AG08396 (cell line): ENCODE measurements around the gene TUBGCP2.
A peak's percentile ranks its signal among the peaks of the same experiment; 100 is the strongest.

Experiments
- DNase-seq: peaks from one replicate; pipeline ENCODE4 v3.0.0; 2012; ENCODE audit warnings: low spot score, mixed read lengths

The TUBGCP2 gene

DNA sequence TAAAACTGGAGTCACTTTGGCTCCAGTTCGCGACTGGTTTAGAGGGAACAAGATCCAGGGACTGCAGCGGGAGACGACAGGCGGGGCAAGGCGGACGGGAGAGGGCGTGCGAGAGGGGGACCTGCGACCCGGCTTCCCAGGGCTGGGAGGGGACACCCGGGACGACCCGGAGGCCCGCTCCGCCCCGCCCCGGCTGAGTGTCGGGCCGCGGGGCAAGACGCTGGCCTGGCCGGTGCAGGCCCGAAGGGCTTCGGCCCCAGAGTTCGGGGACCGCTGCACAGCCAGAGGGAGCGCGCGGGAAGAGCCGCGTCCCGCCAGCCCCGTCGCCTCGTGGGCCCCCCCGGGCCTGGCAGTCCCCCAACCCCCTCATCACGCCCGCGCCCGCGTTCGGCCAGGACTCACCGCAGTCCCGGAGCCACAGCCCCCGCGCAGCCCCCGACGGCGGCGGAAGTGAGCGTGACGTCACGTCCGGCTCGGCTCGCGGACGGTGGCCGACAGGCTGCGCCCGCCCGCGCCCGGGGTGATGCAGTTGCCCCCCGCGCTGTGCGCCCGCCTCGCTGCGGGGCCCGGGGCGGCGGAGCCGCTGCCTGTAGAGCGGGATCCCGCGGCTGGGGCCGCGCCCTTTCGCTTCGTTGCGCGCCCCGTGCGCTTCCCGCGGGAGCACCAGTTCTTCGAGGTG is at the start of gene TUBGCP2, which contains the start of gene ZNF511:
TUBGCP2 (minus strand) TSS at position 452 of the 679 bp plus-strand sequence. CDS start 5,931 bp downstream, outside the sequence.
ZNF511 (plus strand) TSS at position 494 of the 679 bp plus-strand sequence; CDS start at position 524, 30 bp downstream.
- DNase-seq = peak; percentile 95

- peak; percentile 96 for DNase-seq
These were observed 48.9 kb upstream of the TUBGCP2 start, which contains the start of gene FUOM for GRCh38 chr10:133357285-133358161. Gene FUOM (minus strand): TSS chr10:133358019. CDS start chr10:133358007, 12 bp downstream.

- no peak for DNase-seq
These were observed 48.0 kb upstream of the TUBGCP2 start for GRCh38 chr10:133356549-133357284.

- no peak for DNase-seq
These were observed 47.3 kb upstream of the TUBGCP2 start for GRCh38 chr10:133355991-133356390.

DNA sequence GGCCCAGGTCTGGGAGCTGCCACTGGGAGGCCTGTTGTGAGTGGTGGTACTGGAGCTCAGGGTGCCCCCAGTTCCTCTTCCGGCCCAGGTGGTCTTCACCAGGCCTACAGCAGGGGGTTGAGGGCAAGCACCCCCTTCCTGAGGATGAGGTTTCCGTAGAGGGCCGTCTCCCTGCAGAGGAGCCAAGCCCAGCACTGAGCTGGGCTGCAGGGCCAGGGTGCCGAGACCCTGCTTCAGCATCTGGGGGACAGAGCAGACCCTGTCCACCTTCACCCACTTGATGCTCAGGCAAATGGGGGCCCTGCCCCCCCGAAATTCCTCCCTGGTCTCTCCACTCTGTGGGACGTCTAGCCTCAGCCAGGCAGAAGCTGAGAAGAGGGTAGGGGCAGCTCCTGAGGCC is 46.6 kb upstream of the TUBGCP2 start:
- no peak for DNase-seq

- DNase-seq = no peak
These were observed 46.1 kb upstream of the TUBGCP2 start for GRCh38 chr10:133354672-133355240.

- DNase-seq = no peak
These were observed 45.4 kb upstream of the TUBGCP2 start for GRCh38 chr10:133353988-133354605.

DNA sequence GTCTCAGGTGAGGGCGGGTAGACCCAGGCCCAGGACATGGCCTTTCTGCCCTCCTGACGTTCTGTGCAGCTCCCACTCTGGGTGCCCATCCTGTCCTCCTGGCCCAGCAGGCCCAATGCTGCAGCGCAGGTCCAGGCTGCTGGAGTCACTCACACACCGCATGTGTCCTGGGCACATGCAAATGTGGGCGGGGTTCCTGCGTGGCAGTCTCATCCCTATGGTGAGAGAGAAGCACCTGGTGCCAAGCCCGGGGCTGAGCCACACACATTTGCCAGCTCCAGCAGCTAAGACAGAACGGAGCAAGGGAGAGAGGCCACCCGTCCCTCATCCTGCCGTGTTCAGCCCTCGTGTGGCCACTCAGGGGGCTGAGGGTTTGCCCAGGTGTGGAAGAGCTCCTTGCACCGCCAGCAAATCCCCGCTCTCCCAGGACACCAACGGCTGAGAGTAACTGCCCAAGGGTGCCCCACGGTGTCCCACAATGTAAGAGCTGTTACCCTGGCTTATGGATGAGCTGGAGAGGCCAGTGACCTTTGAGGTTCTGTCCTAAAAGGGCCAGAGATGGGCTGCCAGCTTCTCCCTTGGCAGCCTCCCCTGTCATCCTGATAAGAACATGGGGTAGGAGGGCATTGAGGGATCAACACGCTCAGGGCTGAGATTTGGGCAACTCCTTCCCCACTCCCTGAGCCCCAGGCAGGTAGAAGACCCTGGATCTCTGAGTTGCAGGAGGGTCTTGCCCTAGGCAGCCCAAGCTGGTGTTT is 44.7 kb upstream of the TUBGCP2 start:
- no peak for DNase-seq

DNA sequence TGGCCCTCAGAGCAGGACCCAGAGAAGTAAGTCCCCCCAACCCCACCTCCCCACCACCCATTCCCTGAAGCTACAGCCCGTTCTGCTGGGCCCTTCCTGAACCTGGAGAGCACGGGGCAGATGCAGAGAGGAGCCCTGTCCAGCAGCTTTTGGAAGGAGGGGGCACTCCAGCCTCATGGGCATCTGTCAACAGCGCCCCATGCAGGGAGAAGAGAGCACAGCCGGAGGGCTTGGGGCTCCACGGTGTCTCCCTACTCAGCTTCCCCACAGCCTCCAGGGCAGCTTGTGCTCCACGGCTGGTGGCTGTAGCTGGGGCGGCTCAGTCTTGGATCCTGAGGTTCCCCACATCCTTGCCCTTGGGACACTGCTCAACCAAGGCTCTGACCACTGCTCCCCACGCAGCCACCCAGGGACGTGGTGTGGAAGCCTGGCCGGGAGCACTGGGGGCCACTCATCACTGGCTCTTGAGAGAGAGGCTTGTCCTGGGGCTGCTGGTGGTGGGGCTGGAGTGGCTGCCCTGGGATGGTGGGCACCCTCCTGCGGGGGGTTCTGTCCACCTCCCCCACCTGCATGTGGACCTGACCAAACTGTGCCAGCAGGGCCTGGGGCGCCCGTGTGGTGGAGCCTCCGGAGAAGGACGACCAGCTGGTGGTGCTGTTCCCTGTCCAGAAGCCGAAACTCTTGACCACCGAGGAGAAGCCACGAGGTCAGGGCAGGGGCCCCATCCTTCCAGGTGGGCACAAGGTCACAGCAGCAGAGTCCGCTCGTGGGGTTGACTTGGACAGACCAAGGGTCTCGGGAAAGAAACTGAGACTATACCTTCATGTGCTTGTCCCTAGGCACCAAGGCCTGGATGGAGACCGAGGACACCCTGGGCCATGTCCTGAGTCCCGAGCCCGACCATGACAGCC is 43.0 kb upstream of the TUBGCP2 start:
- DNase-seq = no peak

- no peak for DNase-seq
These were observed 42.3 kb upstream of the TUBGCP2 start for GRCh38 chr10:133350950-133351329.

DNA sequence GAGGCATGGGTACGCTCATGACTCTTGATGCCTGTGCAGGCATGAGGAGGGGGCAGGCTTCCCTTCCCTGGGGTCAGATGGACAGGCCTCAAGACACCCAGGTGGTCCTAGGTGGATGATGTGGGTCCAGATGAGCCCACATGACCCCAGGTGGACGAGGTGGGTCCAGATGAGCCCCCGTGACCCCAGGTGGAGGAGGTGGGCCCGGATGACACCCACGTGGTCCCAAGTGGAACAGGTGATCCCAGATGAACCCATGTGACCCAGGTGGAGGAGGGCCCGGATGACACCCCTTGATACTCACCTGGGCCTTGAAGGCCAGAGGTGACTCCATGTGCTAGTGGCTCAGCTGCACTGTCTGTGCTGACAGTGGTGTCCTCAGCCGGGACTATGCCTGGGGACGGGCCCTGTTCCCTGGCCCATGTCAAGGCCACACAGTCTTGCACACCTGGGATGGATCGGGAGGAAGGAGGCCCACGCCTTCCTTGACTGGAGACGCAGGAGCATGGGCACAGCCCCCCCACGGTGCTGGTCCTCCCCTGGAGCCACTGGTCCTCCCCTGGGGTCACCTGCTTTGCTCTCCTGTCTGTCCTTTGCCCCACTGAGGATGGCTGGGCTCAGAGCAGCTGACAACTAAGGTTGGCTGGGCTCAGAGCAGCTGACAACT is 41.7 kb upstream of the TUBGCP2 start:
- no peak for DNase-seq

DNA sequence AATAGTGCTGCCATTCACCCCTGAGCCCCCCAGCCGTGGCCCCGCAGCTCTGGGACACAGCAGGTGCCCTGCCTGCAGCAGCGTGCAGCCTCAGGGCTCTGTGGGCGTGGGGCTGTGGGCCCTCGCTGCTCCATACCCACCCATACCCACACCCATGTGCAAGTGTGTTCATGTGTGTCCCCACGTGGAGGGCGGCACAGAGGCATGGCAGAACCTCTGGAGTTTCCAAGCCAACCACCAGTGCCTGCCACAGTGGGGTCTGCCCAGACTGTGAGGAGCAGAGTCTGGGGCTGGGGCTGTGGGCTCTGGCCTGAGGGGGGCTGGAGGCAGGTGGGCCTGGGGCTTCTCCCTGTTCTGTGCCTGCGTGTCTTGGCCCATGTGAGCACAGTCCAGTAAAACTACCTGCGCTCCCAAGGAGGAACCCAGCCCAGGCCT is 40.9 kb upstream of the TUBGCP2 start:
- no peak for DNase-seq

DNA sequence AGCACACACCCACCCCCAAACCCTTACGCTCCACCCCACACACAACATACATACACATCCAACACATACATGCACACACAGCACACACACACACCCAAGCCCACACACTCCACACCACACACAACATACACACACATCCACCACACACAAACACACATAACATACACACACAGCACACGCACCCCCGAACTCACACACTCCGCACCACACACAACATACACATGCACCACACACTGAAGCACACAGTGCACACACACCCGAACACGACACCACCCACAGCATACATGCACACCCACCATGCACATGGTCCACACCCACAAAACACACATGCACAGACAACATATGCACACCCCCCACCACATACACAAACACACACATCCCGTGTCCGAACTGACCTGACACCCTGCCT is 40.5 kb upstream of the TUBGCP2 start:
- DNase-seq = no peak

GRCh38 chr10:133347710-133348517 is 39.2 kb upstream of the TUBGCP2 start:
- no peak for DNase-seq

- DNase-seq = no peak
These were observed 37.7 kb upstream of the TUBGCP2 start for GRCh38 chr10:133346413-133346812.

GRCh38 chr10:133344236-133344635 is 35.6 kb upstream of the TUBGCP2 start:
- DNase-seq = no peak

- DNase-seq = no peak
These were observed 34.9 kb upstream of the TUBGCP2 start for GRCh38 chr10:133343558-133343957.

- DNase-seq = no peak
These were observed 34.3 kb upstream of the TUBGCP2 start for GRCh38 chr10:133342942-133343341.
